Amniotic stem cell (primary cell): ENCODE data around the gene PLEKHG5.

ENCODE experiments used
- DNase-seq: peaks from one replicate; lab custom pipeline; 2025; lab: John Stamatoyannopoulos, UW

The PLEKHG5 gene, protein sequence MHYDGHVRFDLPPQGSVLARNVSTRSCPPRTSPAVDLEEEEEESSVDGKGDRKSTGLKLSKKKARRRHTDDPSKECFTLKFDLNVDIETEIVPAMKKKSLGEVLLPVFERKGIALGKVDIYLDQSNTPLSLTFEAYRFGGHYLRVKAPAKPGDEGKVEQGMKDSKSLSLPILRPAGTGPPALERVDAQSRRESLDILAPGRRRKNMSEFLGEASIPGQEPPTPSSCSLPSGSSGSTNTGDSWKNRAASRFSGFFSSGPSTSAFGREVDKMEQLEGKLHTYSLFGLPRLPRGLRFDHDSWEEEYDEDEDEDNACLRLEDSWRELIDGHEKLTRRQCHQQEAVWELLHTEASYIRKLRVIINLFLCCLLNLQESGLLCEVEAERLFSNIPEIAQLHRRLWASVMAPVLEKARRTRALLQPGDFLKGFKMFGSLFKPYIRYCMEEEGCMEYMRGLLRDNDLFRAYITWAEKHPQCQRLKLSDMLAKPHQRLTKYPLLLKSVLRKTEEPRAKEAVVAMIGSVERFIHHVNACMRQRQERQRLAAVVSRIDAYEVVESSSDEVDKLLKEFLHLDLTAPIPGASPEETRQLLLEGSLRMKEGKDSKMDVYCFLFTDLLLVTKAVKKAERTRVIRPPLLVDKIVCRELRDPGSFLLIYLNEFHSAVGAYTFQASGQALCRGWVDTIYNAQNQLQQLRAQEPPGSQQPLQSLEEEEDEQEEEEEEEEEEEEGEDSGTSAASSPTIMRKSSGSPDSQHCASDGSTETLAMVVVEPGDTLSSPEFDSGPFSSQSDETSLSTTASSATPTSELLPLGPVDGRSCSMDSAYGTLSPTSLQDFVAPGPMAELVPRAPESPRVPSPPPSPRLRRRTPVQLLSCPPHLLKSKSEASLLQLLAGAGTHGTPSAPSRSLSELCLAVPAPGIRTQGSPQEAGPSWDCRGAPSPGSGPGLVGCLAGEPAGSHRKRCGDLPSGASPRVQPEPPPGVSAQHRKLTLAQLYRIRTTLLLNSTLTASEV

GRCh38 chr1:6491480-6491962, at the start of gene PLEKHG5:
Gene PLEKHG5 (minus strand): TSS chr1:6491667. CDS start chr1:6477571, 14,096 bp downstream.
- peak; percentile 34 for DNase-seq

GRCh38 chr1:6538956-6539355, 47.5 kb upstream of the PLEKHG5 start:
- DNase-seq: no peak

GRCh38 chr1:6536291-6536690, 44.8 kb upstream of the PLEKHG5 start:
- no peak for DNase-seq

GRCh38 chr1:6535214-6535613, 43.7 kb upstream of the PLEKHG5 start:
- no peak for DNase-seq

- no peak for DNase-seq
These were observed 42.9 kb upstream of the PLEKHG5 start for GRCh38 chr1:6534248-6534822.

GRCh38 chr1:6531996-6532395, 40.5 kb upstream of the PLEKHG5 start:
- no peak for DNase-seq

DNA sequence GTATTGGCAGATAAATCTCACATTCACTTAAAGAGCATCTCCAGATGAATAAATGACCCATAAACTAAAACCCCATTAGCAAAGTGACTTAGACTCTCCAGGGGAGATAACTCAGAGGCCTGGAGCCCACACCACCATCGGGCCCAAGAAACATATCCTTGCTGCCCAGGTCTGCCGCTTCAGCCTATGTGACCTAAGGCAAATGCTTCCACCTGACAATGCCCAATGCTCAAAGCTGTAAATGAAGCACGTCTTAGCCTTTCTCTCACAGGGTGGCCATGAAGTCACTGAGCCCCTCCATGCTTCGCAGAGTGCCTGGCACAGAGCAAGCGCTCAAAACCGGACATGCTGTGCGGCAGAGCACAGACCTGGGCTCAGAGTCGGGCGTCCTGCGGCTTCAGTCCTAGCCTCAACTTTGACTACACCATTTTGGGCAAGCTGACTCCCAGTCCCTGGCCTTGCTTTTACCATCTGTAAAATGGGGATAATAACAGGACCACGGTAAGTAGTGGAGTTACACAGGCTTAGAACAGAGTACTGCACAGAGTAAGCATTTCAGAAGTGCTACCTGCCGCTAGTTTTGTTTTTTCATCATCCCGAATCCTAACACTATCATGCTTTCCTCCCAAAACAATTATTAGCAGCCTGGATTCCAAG, 39.2 kb upstream of the PLEKHG5 start:
- DNase-seq: no peak

DNA sequence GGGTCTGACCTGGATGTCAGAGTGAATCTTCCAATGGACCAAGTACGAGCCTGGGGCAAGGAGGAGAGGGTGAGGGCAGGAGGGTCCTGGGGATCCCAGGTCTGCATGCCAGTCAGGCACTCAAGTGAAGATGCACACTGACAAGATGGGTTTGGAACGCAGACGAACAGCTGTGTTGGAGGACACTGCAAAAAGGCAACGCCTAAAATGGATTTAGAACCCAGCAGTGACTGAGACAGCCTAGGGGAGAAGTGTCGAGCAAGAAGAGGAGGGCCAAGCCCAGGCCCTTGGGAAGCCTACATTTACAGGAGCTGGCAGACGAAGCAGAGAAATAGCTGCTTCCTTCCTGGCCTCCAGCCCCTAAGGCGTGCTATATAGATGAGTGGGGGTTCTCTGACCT, 37.0 kb upstream of the PLEKHG5 start:
- no peak for DNase-seq

DNA sequence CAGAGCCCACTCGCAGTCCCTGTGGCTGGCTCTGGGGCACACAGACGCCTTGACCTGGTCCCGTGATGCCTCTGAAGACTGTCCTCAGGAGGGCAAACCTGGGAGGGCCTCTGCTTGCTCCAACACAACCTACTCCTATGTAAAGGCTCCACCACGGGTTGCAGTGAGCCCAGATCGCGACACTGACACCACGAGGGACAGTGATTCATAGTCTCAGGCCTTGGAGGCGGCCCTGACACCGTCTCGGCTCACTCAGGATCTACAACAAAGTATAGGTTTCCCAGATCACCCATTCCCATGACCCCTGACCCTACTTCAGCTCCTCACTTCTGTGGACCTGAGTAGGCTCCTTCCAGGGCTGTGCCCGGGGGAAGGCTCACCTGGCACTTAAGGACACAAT, 34.8 kb upstream of the PLEKHG5 start:
- DNase-seq: no peak

- no peak for DNase-seq
These were observed 32.1 kb upstream of the PLEKHG5 start for GRCh38 chr1:6523566-6523965.

- DNase-seq: no peak
These were observed 30.1 kb upstream of the PLEKHG5 start for GRCh38 chr1:6521536-6521935.

- peak; percentile 70 for DNase-seq
These were observed 28.6 kb upstream of the PLEKHG5 start for GRCh38 chr1:6519935-6520671.

GRCh38 chr1:6519491-6519934, 28.0 kb upstream of the PLEKHG5 start:
- no peak for DNase-seq

DNA sequence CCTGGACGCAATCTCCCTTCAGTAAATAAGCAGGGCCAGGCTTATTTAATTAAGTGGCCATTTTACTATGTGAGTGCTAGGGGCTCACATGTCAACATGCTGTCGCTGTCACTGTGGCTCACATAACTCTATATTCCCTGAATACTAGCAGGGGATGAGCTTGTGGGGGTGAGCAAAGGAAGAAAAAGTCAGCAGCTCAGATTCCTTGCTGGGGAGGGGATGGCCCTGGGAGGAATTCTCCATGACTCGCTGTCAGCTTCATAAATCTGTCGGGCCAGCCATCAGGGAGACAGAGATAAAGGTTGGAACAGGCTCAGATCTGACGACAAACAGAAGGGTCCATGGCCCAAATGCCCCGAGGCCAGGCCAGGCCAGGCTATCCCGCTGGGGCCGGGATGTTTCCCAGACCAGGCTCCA, 26.0 kb upstream of the PLEKHG5 start:
- no peak for DNase-seq

- no peak for DNase-seq
These were observed 24.3 kb upstream of the PLEKHG5 start for GRCh38 chr1:6515771-6516170.

DNA sequence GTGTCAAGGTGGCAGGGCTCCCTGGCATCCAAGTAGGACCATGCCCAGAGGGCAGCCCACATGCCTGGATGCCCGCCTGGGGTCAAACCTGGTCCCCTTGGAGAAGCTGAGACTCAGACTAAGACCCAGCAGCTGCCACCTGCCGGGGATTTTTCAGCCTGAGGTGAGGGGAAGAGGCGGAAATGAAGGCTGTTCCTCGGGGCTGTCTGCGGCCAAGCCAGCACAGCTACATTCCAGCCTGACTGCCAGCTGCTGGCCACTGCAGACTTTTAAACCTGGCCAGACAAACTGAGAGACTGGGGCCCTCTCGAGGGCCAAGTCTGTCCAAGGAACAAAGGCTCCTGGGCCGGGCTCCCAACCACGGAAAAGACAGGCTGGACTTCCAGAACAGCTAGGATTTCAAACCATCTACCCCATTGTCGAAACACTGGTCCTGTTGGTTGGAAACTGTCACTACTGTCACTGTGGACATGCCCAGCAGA, 21.9 kb upstream of the PLEKHG5 start:
- DNase-seq: no peak

GRCh38 chr1:6512908-6513280, 21.4 kb upstream of the PLEKHG5 start:
- no peak for DNase-seq

DNA sequence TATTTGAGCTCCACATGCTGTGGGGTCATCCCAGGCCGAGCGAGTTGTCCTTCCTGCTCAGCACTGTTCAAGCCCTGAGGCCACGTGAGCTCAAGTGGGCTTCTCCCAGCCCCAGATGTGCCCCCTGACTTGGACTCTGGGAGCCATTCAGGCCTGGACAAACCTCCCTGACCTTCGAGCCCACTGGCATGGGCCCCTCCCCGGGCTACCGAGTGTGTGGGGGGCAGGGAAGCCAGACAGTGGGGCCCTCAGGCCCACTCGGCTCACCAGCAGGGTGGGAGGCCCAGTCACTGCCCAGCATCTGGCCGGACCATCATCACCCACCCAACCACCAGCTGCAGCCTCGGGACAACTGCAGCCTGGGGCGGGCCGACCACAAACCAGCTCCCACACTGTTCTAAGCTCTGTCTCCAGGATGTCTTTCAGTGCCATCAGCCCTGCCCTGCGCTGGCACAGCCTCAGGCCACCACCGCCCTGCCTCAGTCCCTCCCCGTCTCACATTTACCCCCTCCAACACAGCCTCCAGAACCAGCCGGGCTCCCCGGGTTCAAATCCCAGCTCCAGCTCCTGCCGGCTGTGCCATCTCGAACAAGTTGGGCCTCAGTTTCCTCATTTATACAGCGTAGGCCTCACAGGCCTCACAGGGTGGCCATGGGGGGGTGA, 20.9 kb upstream of the PLEKHG5 start:
- DNase-seq: no peak

- no peak for DNase-seq
These were observed 20.2 kb upstream of the PLEKHG5 start for GRCh38 chr1:6511561-6512244.

DNA sequence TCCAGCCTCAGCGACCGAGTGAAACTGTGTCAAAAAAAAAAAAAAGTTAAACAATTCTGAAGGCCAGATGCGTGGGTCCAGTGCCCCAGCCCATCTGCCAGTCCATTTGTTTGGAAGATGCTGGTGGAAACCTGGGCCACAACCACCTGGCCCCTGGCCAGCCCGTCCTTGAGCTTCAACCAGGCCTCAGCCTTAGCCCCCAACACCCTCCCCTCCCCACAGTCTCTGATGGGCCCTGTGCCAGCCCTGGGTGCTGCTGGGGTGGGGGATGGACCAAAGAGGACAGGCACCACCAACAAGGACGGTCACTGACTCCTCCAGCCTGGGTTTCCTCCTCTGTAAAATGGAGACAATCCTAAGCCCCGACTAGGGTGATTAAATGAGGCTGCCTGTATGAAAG, 19.6 kb upstream of the PLEKHG5 start:
- no peak for DNase-seq
